GM10266 (cell line): ENCODE measurements around the gene TAOK2.

ENCODE experiments used
- DNase-seq: peaks from one replicate; pipeline ENCODE4 v3.0.0; 2012; ENCODE audit errors: extremely low spot score
- CTCF ChIP-seq: IDR thresholded peaks from 2 replicates; pipeline ENCODE4 v1.5.1; 2012; ENCODE audit warnings: mild to moderate bottlenecking, low read depth; ENCODE audit not compliant: control insufficient read depth, insufficient read depth; ENCODE audit errors: missing control alignments

Gene TAOK2

GRCh38 chr16:29985271-29985811 lies 11.7 kb downstream of the TAOK2 start:
- no peak for TF ChIP-seq CTCF
- no peak for DNase-seq

- TF ChIP-seq CTCF = no peak
- DNase-seq = no peak
These were observed 12.6 kb downstream of the TAOK2 start for GRCh38 chr16:29986231-29986630.

GRCh38 chr16:29986931-29987330 lies 13.3 kb downstream of the TAOK2 start:
- TF ChIP-seq CTCF = no peak
- DNase-seq = no peak

- no peak for TF ChIP-seq CTCF
- no peak for DNase-seq
These were observed 13.9 kb downstream of the TAOK2 start for GRCh38 chr16:29987371-29988085.

GRCh38 chr16:29988346-29989075 lies 14.8 kb downstream of the TAOK2 start:
- DNase-seq = no peak
- no peak for TF ChIP-seq CTCF

GRCh38 chr16:29989111-29989858 lies 15.6 kb downstream of the TAOK2 start:
- DNase-seq = no peak
- TF ChIP-seq CTCF = no peak
